Upper lobe of right lung (tissue), 1 donor: ENCODE results near the gene EXT2. TPM values are rescaled to one million over a fixed set of nuclear protein-coding genes. Genes with fewer than 3 reads are reported as not detected.

Experiments used
- ATAC-seq: fragments of 200-7000 bp; cut with Tn5 transposase; one replicate; pipeline ENCODE4 v1.9.1; 2020; ENCODE audit warnings: mild to moderate bottlenecking, moderate library complexity
- DNase-seq: peaks from one replicate; pipeline ENCODE4 v3.0.0-alpha.2; 2020
- H3K27ac ChIP-seq: fragments of 200-600 bp; one replicate; pipeline ENCODE4 v1.8.0; 2022
- H3K27me3 ChIP-seq: fragments of 200-600 bp; one replicate; pipeline ENCODE4 v1.8.0; 2022; ENCODE audit warnings: mild to moderate bottlenecking
- H3K36me3 ChIP-seq: fragments of 200-600 bp; one replicate; pipeline ENCODE4 v1.8.0; 2022
- H3K4me1 ChIP-seq: fragments of 200-600 bp; one replicate; pipeline ENCODE4 v1.8.0; 2022
- H3K4me3 ChIP-seq: fragments of 200-600 bp; one replicate; pipeline ENCODE4 v1.8.0; 2022; ENCODE audit warnings: mild to moderate bottlenecking
- H3K9me3 ChIP-seq: fragments of 200-600 bp; one replicate; pipeline ENCODE4 v1.8.0; 2022
- intact Hi-C: fragments of 100-400 bp; cut with DNase I; formaldehyde crosslinking; loops from one replicate; pipeline ENCODE4 v1.11.0; 2022
- total RNA-seq: library from RNA; stranded (reverse); fragmentation: NEBNext Ultra II Directional; extraction: Animal tissue kit (Norgen Biotek cat#: 25700); gene quantifications from one replicate; pipeline ENCODE4 v1.2.1, GENCODE V29; 2021
- TF ChIP-seq, protein P1 (sequence below): fragments of 200-600 bp; IDR thresholded peaks from one replicate; pipeline ENCODE4 v1.8.0; 2022; ENCODE audit warnings: antibody characterized with exemption
- donor health status: DM: no; HTN: yes; CAD: no; lungs with severe emphysema.

EXT2 gene
- total RNA-seq, 1 donor from 2014 or later: 61.2 TPM

- no peak overlapping the region for H3K4me3 ChIP-seq
- intact Hi-C loops: no loop called here
- ATAC-seq (no peak), DNase-seq (no peak)
- H3K4me1 ChIP-seq: no peaks in the 10 kb centered on the region
- H3K9me3 ChIP-seq: no peaks in the 10 kb centered on the region
- H3K36me3 ChIP-seq: no peaks in the 10 kb centered on the region
- TF ChIP-seq, protein P1, sequence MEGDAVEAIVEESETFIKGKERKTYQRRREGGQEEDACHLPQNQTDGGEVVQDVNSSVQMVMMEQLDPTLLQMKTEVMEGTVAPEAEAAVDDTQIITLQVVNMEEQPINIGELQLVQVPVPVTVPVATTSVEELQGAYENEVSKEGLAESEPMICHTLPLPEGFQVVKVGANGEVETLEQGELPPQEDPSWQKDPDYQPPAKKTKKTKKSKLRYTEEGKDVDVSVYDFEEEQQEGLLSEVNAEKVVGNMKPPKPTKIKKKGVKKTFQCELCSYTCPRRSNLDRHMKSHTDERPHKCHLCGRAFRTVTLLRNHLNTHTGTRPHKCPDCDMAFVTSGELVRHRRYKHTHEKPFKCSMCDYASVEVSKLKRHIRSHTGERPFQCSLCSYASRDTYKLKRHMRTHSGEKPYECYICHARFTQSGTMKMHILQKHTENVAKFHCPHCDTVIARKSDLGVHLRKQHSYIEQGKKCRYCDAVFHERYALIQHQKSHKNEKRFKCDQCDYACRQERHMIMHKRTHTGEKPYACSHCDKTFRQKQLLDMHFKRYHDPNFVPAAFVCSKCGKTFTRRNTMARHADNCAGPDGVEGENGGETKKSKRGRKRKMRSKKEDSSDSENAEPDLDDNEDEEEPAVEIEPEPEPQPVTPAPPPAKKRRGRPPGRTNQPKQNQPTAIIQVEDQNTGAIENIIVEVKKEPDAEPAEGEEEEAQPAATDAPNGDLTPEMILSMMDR: no peak
- H3K27ac ChIP-seq: no peak overlapping the region
- no peaks in the 10 kb centered on the region for H3K27me3 ChIP-seq
Observed at GRCh38 chr11:44051171-44051570, 44.3 kb upstream of the EXT2 start.

DNA sequence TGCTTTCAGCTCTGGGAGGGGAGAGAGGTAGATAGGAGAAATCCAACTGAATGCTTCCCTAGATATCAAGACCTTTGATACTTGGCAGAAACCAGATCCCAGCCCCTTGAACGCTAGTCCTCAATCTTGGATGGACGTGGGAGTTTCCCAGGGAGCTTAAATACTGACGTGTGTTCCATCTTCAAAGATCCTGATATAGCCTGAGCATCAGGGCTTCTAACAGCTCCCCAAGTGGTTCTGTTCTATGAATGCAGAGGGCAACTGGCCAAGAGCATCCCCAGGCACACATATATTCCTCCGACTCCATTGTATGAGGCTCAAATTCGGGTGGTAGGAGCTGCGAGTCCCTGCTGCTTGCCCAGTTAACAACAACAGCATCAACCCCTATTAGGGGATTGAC is 38.1 kb upstream of the EXT2 start:
- H3K4me3 ChIP-seq: no peak overlapping the region
- H3K9me3 ChIP-seq: no peaks in the 10 kb centered on the region
- no peaks in the 10 kb centered on the region for H3K36me3 ChIP-seq
- intact Hi-C loops: no loop called here
- no peak for ATAC-seq
- no peak for DNase-seq
- H3K27me3 ChIP-seq: no peaks in the 10 kb centered on the region
- H3K27ac ChIP-seq: no peak overlapping the region
- TF ChIP-seq, protein P1: no peak
- no peaks in the 10 kb centered on the region for H3K4me1 ChIP-seq

GRCh38 chr11:44058275-44058674 is 37.2 kb upstream of the EXT2 start:
- no peak for DNase-seq
- intact Hi-C loops: no loop called here
- H3K4me3 ChIP-seq: no peak overlapping the region
- no peak overlapping the region for H3K27ac ChIP-seq
- H3K36me3 ChIP-seq: no peaks in the 10 kb centered on the region
- no peaks in the 10 kb centered on the region for H3K9me3 ChIP-seq
- TF ChIP-seq, protein P1: no peak
- ATAC-seq: no peak
- no peaks in the 10 kb centered on the region for H3K27me3 ChIP-seq
- no peaks in the 10 kb centered on the region for H3K4me1 ChIP-seq

GRCh38 chr11:44065161-44065661 is 30.3 kb upstream of the EXT2 start:
- Histone ChIP-seq H3K9me3 (no peaks in the 10 kb centered on the region), H3K27ac (peak overlapping the region; percentile 92), H3K36me3 (no peaks in the 10 kb centered on the region), H3K27me3 (no peaks in the 10 kb centered on the region), H3K4me1 (no peaks in the 10 kb centered on the region), H3K4me3 (peak overlapping the region; percentile 82)
- TF ChIP-seq, protein P1: no peak
- DNase-seq (no peak), ATAC-seq (no peak)
- intact Hi-C loops: no loop called here

DNA sequence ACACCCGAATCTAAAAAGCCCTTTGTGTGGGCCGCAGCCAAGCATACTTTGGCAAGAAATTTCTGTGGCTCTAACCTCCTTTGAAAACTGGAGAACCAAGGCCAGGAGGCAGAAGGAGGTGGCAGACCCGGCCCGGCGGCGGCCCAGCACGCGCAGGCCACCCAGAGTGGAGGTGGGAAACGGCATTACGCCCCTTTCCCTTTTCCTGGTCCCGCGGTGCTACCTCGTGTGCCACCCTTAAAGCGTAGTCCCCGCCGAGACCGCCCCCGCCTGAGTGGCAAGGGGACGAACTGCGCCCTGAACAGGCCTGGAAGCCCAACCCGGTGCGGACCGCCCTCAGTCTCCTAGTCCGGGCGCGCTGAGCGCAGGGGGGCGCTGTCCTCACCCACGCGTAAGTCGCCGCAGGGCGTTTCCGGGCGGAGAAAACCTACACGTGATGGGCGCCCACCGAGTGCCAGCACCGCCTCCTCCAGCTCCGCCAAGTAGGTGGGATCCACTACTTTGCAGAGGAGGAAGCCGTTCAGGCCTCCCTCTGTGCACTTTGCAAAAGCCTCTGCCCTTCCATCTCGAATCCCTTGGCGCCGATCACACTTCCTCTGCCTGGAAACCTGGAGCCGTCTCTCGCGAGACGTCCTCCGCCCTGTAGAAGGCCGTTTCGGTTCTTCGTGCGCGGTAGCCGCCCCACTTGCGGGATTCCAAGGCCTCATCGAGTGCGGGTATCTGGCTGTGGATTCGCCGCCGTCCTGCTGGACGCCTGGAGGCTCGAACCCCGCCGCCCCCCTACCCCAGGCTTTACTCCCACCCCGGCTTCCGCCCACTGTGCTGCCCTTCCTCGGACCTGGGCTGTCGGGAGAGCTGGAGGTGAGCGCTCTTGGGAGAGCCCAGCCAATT is 29.4 kb upstream of the EXT2 start, which contains the start of gene ACCS:
Gene ACCS, plus strand, starts transcription at position 430 of the 891 bp plus-strand sequence. CDS start 1,358 bp downstream, outside the sequence.
- Histone ChIP-seq H3K36me3 (peaks cover under 1% of the 10 kb centered on the region), H3K27ac (peak within 1 kb of the TSS; percentile 92), H3K9me3 (no peaks in the 10 kb centered on the region), H3K4me1 (no peaks in the 10 kb centered on the region), H3K4me3 (peak within 1 kb of the TSS; percentile 82), H3K27me3 (no peaks in the 10 kb centered on the region)
- ATAC-seq (peak; percentile 98), DNase-seq (peak; percentile 98)
- TF ChIP-seq, protein P1: peak; percentile 89
- intact Hi-C loops: no loop called here
